Fibroblast of lung (primary cell): ENCODE measurements around the gene DNAJC7. TPM values are rescaled to one million over a fixed set of nuclear protein-coding genes. Genes with fewer than 3 reads are reported as not detected.

Source experiments
- DNase-seq, 2 donors: peaks; one replicate each; pipeline versions ENCODE4 v3.0.0 to v3.0.0-alpha.2; 2010; ENCODE audit warnings: low read depth in 2 of 2
- H2AFZ ChIP-seq: 2 replicates; pipeline ENCODE4 v1.5.1; 2012; ENCODE audit warnings: low read length, control low read depth, inconsistent platforms
- H3K27ac ChIP-seq: 2 replicates; pipeline ENCODE4 v1.5.1; 2011; ENCODE audit warnings: low read length, control low read depth; ENCODE audit not compliant: insufficient read depth
- H3K27me3 ChIP-seq: 2 replicates; pipeline ENCODE4 v1.5.1; 2011; ENCODE audit warnings: mild to moderate bottlenecking, low read length; ENCODE audit not compliant: control insufficient read depth, insufficient read depth
- H3K36me3 ChIP-seq: 2 replicates; pipeline ENCODE4 v1.5.1; 2011; ENCODE audit warnings: low read length; ENCODE audit not compliant: control insufficient read depth, insufficient read depth
- H3K4me1 ChIP-seq: 2 replicates; pipeline ENCODE4 v1.5.1; 2011; ENCODE audit warnings: low read length; ENCODE audit not compliant: control insufficient read depth, insufficient read depth; ENCODE audit errors: extremely low read depth
- H3K4me2 ChIP-seq: 2 replicates; pipeline ENCODE4 v1.5.1; 2011; ENCODE audit warnings: low read length, control low read depth; ENCODE audit not compliant: insufficient read depth; ENCODE audit errors: extremely low read depth
- H3K4me3 ChIP-seq, 4 experiments: fragments of 200-600 bp in 1 of 4; sonication (generic) in 1 of 4; replicated peaks in 1 of 4; 2 replicates each; pipeline ENCODE4 v1.5.1; 2011 to 2016; ENCODE audit warnings: low read length in 4 of 4, low read depth in 3 of 4, mild to moderate bottlenecking in 3 of 4, control low read depth in 2 of 4, inconsistent platforms in 1 of 4, mixed read lengths in 1 of 4; ENCODE audit not compliant: insufficient read depth in 1 of 4; ENCODE audit errors: control extremely low read depth in 1 of 4
- H3K79me2 ChIP-seq: 2 replicates; pipeline ENCODE4 v1.5.1; 2012; ENCODE audit warnings: mild to moderate bottlenecking, low read length, inconsistent platforms; ENCODE audit not compliant: control insufficient read depth, insufficient read depth
- H3K9ac ChIP-seq: 2 replicates; pipeline ENCODE4 v1.5.1; 2011; ENCODE audit warnings: mild to moderate bottlenecking, low read length, control low read depth; ENCODE audit not compliant: insufficient read depth
- H3K9me3 ChIP-seq: 2 replicates; pipeline ENCODE4 v1.5.1; 2012; ENCODE audit warnings: low read depth, low read length; ENCODE audit not compliant: control insufficient read depth, insufficient read depth
- H4K20me1 ChIP-seq: 2 replicates; pipeline ENCODE4 v1.5.1; 2011; ENCODE audit warnings: low read length; ENCODE audit not compliant: control insufficient read depth, insufficient read depth; ENCODE audit errors: extremely low read depth
- EZH2 ChIP-seq: IDR thresholded peaks from 2 replicates; pipeline ENCODE4 v1.5.1; 2012; ENCODE audit warnings: low read length, control low read depth, mild to moderate bottlenecking; ENCODE audit errors: missing control alignments
- polyA plus RNA-seq, 2 donors: library from polyadenylated mRNA; depleted of rRNA in 1 of 2; stranded (reverse) in 1 of 2; unstranded in 1 of 2; fragments of >200 nt; gene quantifications; 2 replicates each; pipeline ENCODE4 v1.2.1, GENCODE V29; 2011 to 2012; ENCODE audit warnings: missing spikeins in 1 of 2
- total RNA-seq: library from RNA; depleted of rRNA; stranded (reverse); fragments of >200 nt; gene quantifications from 2 replicates; pipeline ENCODE4 v1.2.1, GENCODE V29; 2014
- TF ChIP-seq, protein P1 (sequence below), 2 donors: IDR thresholded peaks in 1 of 2; conservative IDR thresholded peaks in 1 of 2; 1 replicate in 1 of 2; 2 replicates in 1 of 2; pipeline ENCODE4 v1.5.1; 2011 to 2012; ENCODE audit warnings: low read length in 2 of 2, control low read depth in 1 of 2, inconsistent platforms in 1 of 2, low read depth in 1 of 2, mild to moderate bottlenecking in 1 of 2

DNAJC7 gene
- total and polyA plus RNA-seq, 2 donors (not counting 1 experiment from before 2014, with no cell fraction given), result 53.5 to 78.8 TPM

DNA sequence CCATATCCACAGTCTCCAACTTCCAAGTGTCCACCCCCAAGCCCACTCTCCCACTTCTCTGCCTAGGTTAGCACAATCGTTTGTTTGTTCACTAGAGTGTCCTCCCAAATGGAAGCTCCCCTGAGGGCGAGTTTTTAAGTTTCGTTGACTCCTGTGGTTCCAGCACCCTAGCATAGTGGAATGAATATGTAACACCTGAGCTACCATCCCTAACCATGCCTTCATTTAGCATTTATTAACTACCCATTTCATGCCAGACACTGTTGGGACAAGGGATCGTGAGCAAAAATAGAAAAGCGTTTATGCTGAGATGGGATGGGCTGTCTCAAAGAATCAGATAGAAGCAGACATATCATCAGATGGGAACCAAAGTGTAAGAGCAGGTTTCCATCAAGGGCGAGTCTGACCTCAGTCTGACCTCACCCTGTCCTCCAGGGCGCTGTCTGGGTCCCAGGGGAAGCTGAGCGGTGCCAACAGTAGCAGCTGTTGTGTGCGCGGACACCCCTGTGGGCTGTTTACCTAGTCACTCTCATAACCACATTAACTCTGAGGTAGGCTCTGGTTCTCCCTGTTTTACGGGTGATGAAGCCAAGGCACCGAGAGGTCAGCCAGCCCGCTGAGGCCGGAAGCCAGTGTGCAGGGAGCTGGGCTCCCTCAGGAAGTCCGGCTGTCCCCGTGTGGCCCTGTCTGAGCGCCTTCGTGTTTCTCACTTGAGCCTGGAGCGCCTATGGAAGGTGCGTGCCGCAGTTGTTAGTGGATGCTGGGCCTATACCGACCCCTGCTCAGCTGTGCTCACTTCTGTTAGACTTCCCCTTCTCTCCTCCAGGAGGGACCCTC is 44.5 kb downstream of the DNAJC7 start:
- no peak for TF ChIP-seq EZH2
- TF ChIP-seq, protein P1, sequence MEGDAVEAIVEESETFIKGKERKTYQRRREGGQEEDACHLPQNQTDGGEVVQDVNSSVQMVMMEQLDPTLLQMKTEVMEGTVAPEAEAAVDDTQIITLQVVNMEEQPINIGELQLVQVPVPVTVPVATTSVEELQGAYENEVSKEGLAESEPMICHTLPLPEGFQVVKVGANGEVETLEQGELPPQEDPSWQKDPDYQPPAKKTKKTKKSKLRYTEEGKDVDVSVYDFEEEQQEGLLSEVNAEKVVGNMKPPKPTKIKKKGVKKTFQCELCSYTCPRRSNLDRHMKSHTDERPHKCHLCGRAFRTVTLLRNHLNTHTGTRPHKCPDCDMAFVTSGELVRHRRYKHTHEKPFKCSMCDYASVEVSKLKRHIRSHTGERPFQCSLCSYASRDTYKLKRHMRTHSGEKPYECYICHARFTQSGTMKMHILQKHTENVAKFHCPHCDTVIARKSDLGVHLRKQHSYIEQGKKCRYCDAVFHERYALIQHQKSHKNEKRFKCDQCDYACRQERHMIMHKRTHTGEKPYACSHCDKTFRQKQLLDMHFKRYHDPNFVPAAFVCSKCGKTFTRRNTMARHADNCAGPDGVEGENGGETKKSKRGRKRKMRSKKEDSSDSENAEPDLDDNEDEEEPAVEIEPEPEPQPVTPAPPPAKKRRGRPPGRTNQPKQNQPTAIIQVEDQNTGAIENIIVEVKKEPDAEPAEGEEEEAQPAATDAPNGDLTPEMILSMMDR (conservative IDR thresholded peaks at IDR 0.05 in 1 of 2, IDR thresholded peaks at IDR 0.05 in 1 of 2; ENCODE audit: low read depth in 1 of 2, low read length in 2 of 2), result no peak
- peaks cover 6% of the 10 kb centered on the region for H3K4me1 ChIP-seq
- no peak overlapping the region for H3K4me3 ChIP-seq
- no peaks in the 10 kb centered on the region for H3K9me3 ChIP-seq
- H3K27ac ChIP-seq, result no peak overlapping the region
- H3K36me3 ChIP-seq, result peaks cover 33% of the 10 kb centered on the region
- H3K4me2 ChIP-seq, result no peak overlapping the region
- peaks cover 34% of the 10 kb centered on the region for H3K79me2 ChIP-seq
- H2AFZ ChIP-seq, result no peak overlapping the region
- no peaks in the 10 kb centered on the region for H4K20me1 ChIP-seq
- H3K9ac ChIP-seq, result no peak overlapping the region
- DNase-seq, result no peak
- no peaks in the 10 kb centered on the region for H3K27me3 ChIP-seq

DNA sequence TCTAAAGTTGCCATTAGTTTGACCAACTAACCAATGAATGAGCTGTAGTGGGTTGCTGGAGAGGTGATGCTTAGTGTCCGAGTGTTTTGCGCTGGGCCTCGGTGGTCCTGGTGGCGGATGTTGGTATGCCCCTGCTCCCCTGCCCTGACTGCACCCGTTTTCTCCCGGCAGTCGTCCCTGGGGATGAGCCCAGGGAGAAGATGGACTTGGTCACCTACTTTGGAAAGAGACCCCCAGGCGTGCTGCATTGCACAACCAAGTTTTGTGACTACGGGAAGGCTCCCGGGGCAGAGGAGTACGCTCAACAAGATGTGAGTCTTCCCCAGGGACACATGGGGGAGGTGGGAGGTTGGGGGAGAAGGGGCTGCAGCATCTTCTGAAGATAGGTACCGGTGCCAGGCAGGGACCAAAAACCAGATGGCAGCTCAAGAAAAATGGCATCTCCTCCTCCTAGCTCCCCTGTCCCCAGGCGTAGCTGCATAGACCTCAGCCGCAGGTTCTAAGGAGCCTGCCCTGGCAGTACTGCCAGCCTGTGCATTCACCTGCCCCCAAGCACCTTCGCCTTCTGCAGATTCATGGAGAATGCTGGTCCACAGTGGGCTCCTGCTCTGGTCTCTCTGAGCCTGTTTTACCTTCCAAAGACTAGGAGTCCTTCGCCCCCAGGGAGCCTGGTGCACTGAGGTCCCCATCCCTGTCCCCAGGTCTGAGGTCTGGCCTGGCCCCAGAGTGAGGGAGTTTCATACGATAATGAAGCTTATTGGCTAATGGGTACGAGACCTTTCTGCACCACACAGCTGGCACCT is 45.3 kb downstream of the DNAJC7 start:
- Histone ChIP-seq H3K79me2 (peaks cover 42% of the 10 kb centered on the region), H3K27ac (no peak overlapping the region), H3K36me3 (peaks cover 33% of the 10 kb centered on the region), H2AFZ (no peak overlapping the region), H3K9me3 (no peaks in the 10 kb centered on the region), H3K4me1 (peaks cover 6% of the 10 kb centered on the region), H3K4me2 (no peak overlapping the region), H3K4me3 (no peak overlapping the region), H4K20me1 (no peaks in the 10 kb centered on the region), H3K27me3 (no peaks in the 10 kb centered on the region), H3K9ac (no peak overlapping the region)
- TF ChIP-seq, protein P1 (conservative IDR thresholded peaks at IDR 0.05 in 1 of 2, IDR thresholded peaks at IDR 0.05 in 1 of 2; ENCODE audit: low read depth in 1 of 2, low read length in 2 of 2), result no peak
- no peak for TF ChIP-seq EZH2
- DNase-seq, result no peak

DNA sequence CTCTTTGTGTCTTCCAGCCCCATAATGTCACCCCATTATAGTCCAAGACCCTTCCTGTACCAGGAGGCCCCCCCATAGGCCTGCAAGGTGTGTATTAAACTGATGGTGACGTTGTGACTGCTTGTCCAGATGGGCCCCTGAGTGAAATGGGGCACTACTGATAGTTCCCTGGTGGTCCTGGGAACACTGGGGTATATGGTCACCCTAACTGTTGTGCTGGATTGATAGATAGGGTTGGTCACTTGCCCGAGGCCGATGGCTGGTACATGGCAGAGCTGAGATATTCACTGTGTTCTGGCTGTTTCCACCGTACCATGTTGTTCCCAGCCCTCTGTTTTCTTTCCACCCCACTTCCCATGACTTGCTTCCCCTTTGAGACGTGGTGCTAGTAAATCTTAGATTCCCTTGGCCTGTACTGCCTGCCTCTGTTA is 46.3 kb downstream of the DNAJC7 start:
- Histone ChIP-seq H3K4me3 (no peak overlapping the region), H3K9me3 (no peaks in the 10 kb centered on the region), H3K79me2 (peaks cover 42% of the 10 kb centered on the region), H3K4me1 (peaks cover 6% of the 10 kb centered on the region), H3K9ac (no peak overlapping the region), H3K27me3 (no peaks in the 10 kb centered on the region), H4K20me1 (no peaks in the 10 kb centered on the region), H3K36me3 (peaks cover 28% of the 10 kb centered on the region), H3K4me2 (no peak overlapping the region), H3K27ac (no peak overlapping the region), H2AFZ (no peak overlapping the region)
- DNase-seq, result no peak
- TF ChIP-seq, protein P1 (conservative IDR thresholded peaks at IDR 0.05 in 1 of 2, IDR thresholded peaks at IDR 0.05 in 1 of 2; ENCODE audit: low read depth in 1 of 2, low read length in 2 of 2), result no peak
- TF ChIP-seq EZH2, result no peak
